ENCODE results near the gene CLPSL1.

CLPSL1 gene

DNA sequence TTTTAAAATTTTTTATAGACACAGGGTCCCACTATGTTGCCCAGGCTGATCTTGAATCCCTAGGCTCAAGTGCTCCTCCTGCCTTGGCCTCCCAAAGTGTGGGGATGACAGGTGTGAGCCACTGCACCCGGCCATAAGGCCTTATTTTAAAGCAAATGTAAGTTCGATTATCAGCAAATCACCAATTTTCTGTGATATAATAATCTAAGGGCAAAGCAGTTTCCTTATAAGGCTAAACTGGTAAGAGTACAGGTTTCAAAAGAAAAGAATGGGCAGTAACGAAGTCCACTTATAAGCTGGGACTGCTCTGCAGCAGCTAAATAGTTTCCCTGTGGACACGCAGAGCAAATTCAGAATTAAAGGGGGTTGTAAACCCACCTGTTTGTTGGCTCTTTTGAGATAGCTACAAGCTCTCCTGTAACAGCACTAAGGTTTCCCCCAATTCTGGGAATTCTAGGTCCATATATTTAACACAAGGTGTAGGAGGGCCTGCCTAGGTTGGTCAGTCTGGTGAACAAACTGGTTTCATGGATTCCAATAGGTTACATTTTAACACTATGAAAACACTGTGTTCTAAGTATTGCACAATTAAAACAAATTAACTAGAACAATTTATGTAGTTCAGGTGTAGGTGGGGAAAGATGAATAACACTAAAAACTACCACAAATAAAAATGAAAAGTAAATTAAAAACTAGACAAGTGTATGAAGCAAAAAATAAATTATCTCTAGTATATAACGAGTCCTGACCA lies 50.6 kb downstream of the CLPSL1 start:
- H3K9me3 Mint-ChIP-seq, result no peaks in the 10 kb centered on the region
- no peaks in the 10 kb centered on the region for H3K27me3 Mint-ChIP-seq
- no peak overlapping the region for H3K27ac Mint-ChIP-seq
- no peaks in the 10 kb centered on the region for H3K4me1 Mint-ChIP-seq
- H3K4me3 Mint-ChIP-seq, result no peak overlapping the region
- CTCF ChIA-PET, result no interaction called here
- H3K36me3 Mint-ChIP-seq, result peaks cover 27% of the 10 kb centered on the region
- DNase-seq, result no peak

DNA sequence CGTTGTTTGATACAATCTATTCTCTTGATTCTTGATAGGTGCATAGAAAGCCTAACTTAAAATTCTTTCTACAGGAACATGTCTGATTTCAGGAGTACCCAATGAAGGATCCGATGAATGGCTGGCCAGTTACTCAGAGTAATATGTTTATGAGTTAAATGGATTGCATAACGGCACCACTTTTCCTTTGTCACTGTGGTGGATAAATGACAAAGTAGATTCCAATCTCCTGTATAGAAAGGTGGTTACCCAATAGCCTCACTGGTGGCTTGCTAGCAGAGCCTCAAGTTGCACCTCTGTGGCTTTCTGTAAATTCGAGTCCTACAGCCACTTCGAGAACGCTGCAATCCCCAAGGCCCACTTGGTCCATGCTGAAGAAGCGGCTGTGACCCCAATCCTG lies 52.7 kb downstream of the CLPSL1 start:
- CTCF ChIA-PET, result no interaction called here
- H3K27me3 Mint-ChIP-seq, result no peaks in the 10 kb centered on the region
- peaks cover 33% of the 10 kb centered on the region for H3K36me3 Mint-ChIP-seq
- DNase-seq, result no peak
- no peaks in the 10 kb centered on the region for H3K9me3 Mint-ChIP-seq
- no peak overlapping the region for H3K4me3 Mint-ChIP-seq
- H3K4me1 Mint-ChIP-seq, result no peaks in the 10 kb centered on the region
- H3K27ac Mint-ChIP-seq, result no peak overlapping the region

Data from activated naive CD4-positive, alpha-beta T cell treated with anti-CD3 and anti-CD28 coated beads, Interleukin-2, amount 10 ng/mL, durations not matched to agents 7 days and 5 days (primary cell).